Kidney (tissue), 14 donors: Measurements from ENCODE around the gene TOP2A. TPM values are rescaled to one million over a fixed set of nuclear protein-coding genes. Genes with fewer than 3 reads are reported as not detected.

Experiments used
- DNase-seq, 5 donors: peaks; one replicate each; pipeline ENCODE4 v3.0.0-alpha.2; 2013 to 2020
- FAIRE-seq: peaks from 2 replicates; lab custom pipeline; 2012; peaks lifted over from hg19 to GRCh38; lab: Jason Lieb, UNC
- H3K27ac ChIP-seq, 2 donors: one replicate each; pipeline ENCODE4 v1.7.0; 2013; ENCODE audit warnings: low read depth in 2 of 2, low read length in 2 of 2, inconsistent platforms in 1 of 2
- H3K27me3 ChIP-seq: one replicate; pipeline ENCODE4 v1.7.1; 2013; ENCODE audit warnings: low read length, inconsistent platforms; ENCODE audit not compliant: control insufficient read depth, insufficient read depth
- H3K36me3 ChIP-seq, 3 donors: one replicate each; pipeline versions ENCODE4 v1.7.0 to v1.7.1; 2013; ENCODE audit warnings: low read length in 3 of 3, control low read depth in 1 of 3, inconsistent platforms in 1 of 3; ENCODE audit not compliant: insufficient read depth in 3 of 3, control insufficient read depth in 2 of 3
- H3K4me1 ChIP-seq, 3 donors: one replicate each; pipeline versions ENCODE4 v1.7.0 to v1.7.1; 2013; ENCODE audit warnings: low read length in 3 of 3, inconsistent platforms in 1 of 3, low read depth in 1 of 3; ENCODE audit not compliant: control insufficient read depth in 2 of 3, insufficient read depth in 2 of 3
- H3K4me3 ChIP-seq, 3 donors: one replicate each; pipeline versions ENCODE4 v1.7.0 to v1.8.1; 2013; ENCODE audit warnings: low read length in 3 of 3, control low read depth in 1 of 3, inconsistent platforms in 1 of 3
- H3K9ac ChIP-seq, 3 donors: one replicate each; pipeline versions ENCODE4 v1.7.0 to v1.7.1; 2013; ENCODE audit warnings: low read length in 3 of 3, control low read depth in 1 of 3, inconsistent platforms in 1 of 3
- H3K9me3 ChIP-seq, 3 donors: one replicate each; pipeline versions ENCODE4 v1.7.0 to v1.7.1; 2013; ENCODE audit warnings: low read length in 3 of 3, control low read depth in 1 of 3, inconsistent platforms in 1 of 3; ENCODE audit not compliant: control insufficient read depth in 2 of 3, insufficient read depth in 1 of 3
- intact Hi-C: fragments of 100-400 bp; cut with DNase I; formaldehyde crosslinking; loops from one replicate; pipeline ENCODE4 v1.11.1; 2022
- polyA plus RNA-seq: library from polyadenylated mRNA; stranded (reverse); fragments of 350-450 nt; fragmentation: Illumina TruSeq; extraction: RNeasy Lipid Tissue Mini Kit (QIAGEN cat#74804); gene quantifications from one replicate; pipeline ENCODE4 v1.2.3, GENCODE V29; 2014; ENCODE audit warnings: low read depth, low replicate concordance; ENCODE audit not compliant: insufficient read depth
- total RNA-seq: library from RNA; stranded (reverse); fragmentation: NEBNext Ultra II Directional; extraction: Animal tissue kit (Norgen Biotek cat#: 25700); gene quantifications from one replicate; pipeline ENCODE4 v1.2.1, GENCODE V29; 2021
- TF ChIP-seq, protein P1 (sequence below): IDR thresholded peaks from 3 replicates; pipeline ENCODE4 v1.5.1; 2012; ENCODE audit warnings: mild to moderate bottlenecking, moderate library complexity, borderline replicate concordance; ENCODE audit not compliant: insufficient read depth; ENCODE audit errors: extremely low read depth
- donor health status: control.
- donor health status: control.
- donor health status: control.
- donor health status: control.
- donor health status: control.
- donor health status: DM: yes; HTN: yes; CAD: no.
- donor health status: Normal renal cell carcinoma (clear cell type).

The TOP2A gene
- total and polyA plus RNA-seq, 2 donors from 2014 or later: 0.82 to 2.7 TPM

DNA sequence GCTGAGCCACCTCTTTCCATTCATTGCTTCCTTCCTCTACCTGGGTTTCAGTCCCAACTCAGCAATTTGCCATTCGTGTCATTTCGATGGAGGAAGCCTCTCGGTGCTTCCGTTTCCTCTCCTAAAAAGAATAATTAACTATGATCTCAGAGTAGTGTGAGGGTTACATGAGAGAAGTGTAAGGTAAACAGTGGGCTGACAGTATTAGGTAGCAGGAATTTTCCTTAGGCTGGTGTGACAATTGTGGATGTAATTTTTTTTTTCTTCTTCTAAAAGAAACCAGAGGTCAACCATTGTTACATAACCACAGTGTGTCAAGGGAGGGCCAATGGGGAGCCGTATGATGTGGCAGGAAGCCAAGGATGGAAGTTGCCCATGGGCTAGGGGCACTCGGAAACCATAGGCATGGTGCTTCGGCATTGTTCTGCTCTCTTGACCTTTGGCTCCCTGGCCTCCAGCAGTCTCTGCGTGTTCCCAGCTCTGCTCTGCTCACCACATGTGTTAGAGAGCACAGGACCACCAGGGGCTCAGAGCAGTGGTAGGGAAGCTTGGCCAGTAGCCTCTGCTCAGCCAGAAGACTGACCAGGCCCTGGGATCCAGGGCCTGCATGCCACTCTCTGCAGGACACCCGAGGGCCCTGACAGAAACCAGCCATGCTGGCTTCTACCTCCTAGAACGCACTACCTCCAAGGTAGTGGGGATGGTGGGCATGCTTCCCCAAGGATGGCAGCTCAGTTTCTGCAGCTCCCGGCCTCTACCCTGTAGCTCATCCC is 2.0 kb upstream of the TOP2A start:
- DNase-seq (peak in 2 of 5 donors; percentile 16 to 39), FAIRE-seq (no peak)
- H3K27ac ChIP-seq: no peak overlapping the region
- H3K9me3 ChIP-seq: no peaks in the 10 kb centered on the region
- no peak overlapping the region for H3K4me3 ChIP-seq
- intact Hi-C loops: loop anchor here (10.0 kb wide), 1 partner anchor 55 kb away; the partner anchor contains the start of gene GJD3
- no peaks in the 10 kb centered on the region for H3K27me3 ChIP-seq
- peak overlapping the region in 1 of 3 donors; percentile 2 for H3K9ac ChIP-seq
- H3K36me3 ChIP-seq: no peaks in the 10 kb centered on the region
- peaks cover 0 to 7% (median 4%) of the 10 kb centered on the region in 3 donors for H3K4me1 ChIP-seq
- TF ChIP-seq, protein P1, sequence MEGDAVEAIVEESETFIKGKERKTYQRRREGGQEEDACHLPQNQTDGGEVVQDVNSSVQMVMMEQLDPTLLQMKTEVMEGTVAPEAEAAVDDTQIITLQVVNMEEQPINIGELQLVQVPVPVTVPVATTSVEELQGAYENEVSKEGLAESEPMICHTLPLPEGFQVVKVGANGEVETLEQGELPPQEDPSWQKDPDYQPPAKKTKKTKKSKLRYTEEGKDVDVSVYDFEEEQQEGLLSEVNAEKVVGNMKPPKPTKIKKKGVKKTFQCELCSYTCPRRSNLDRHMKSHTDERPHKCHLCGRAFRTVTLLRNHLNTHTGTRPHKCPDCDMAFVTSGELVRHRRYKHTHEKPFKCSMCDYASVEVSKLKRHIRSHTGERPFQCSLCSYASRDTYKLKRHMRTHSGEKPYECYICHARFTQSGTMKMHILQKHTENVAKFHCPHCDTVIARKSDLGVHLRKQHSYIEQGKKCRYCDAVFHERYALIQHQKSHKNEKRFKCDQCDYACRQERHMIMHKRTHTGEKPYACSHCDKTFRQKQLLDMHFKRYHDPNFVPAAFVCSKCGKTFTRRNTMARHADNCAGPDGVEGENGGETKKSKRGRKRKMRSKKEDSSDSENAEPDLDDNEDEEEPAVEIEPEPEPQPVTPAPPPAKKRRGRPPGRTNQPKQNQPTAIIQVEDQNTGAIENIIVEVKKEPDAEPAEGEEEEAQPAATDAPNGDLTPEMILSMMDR: no peak

GRCh38 chr17:40418428-40418706 is 671 bp upstream of the TOP2A start:
- FAIRE-seq (no peak), DNase-seq (no peak)
- H3K27ac ChIP-seq: peak overlapping the region in 1 of 2 donors; percentile 12
- peak overlapping the region; percentile 62 to 90 (median 82) for H3K4me3 ChIP-seq
- intact Hi-C loops: loop anchor here (10.0 kb wide), 1 partner anchor 54 kb away; the partner anchor contains the start of gene GJD3
- H3K36me3 ChIP-seq: no peaks in the 10 kb centered on the region
- TF ChIP-seq, protein P1: no peak
- peak overlapping the region in 2 of 3 donors; percentile 65 to 86 for H3K9ac ChIP-seq
- H3K4me1 ChIP-seq: peaks cover 0 to 7% (median 4%) of the 10 kb centered on the region in 3 donors
- no peaks in the 10 kb centered on the region for H3K27me3 ChIP-seq
- no peaks in the 10 kb centered on the region for H3K9me3 ChIP-seq

DNA sequence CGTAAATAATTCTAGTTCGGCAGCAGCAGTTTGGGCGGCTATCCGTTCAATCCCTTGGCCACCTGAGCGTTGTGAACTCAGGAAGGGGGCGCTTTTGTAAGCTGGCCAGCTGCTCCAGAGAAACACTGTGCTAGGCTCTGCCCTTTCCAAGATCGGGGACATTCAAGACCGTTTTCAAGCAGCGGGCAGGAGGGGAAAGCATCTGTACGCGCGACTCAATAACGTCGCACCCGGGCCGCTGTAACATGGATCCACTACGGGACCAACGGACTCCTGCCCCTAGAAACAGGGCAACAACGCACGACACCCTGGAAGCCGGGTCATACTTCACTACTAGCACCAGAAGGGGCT is 463 bp downstream of the TOP2A start:
- Histone ChIP-seq H3K36me3 (no peaks in the 10 kb centered on the region), H3K9ac (peak overlapping the region in 2 of 3 donors; percentile 3 to 54), H3K27me3 (no peaks in the 10 kb centered on the region), H3K27ac (no peak overlapping the region), H3K4me1 (peaks cover 0 to 7% (median 4%) of the 10 kb centered on the region in 3 donors), H3K4me3 (peak overlapping the region; percentile 47 to 82 (median 73)), H3K9me3 (no peaks in the 10 kb centered on the region)
- intact Hi-C loops: loop anchor here (10.0 kb wide), 1 partner anchor 52 kb away; the partner anchor contains the start of gene GJD3
- TF ChIP-seq, protein P1: no peak
- DNase-seq: peak in 2 of 5 donors; percentile 40 to 41
- no peak for FAIRE-seq
